Activated T-cell treated with anti-CD3 and anti-CD28 coated beads for 1 hour (primary cell): ENCODE data around the gene MAGI1.

Experiments
- DNase-seq: peaks from one replicate; pipeline ENCODE4 v3.0.0-alpha.2; 2020; ENCODE audit warnings: low read depth

MAGI1 gene

GRCh38 chr3:65351753-65352152, 687.0 kb downstream of the MAGI1 start:
- no peak for DNase-seq

- DNase-seq, result no peak
Observed at GRCh38 chr3:65350801-65351476, 687.8 kb downstream of the MAGI1 start.

- DNase-seq, result no peak
Observed at GRCh38 chr3:65348398-65348995, 690.2 kb downstream of the MAGI1 start.

- no peak for DNase-seq
Observed at GRCh38 chr3:65347166-65347565, 691.6 kb downstream of the MAGI1 start.

- no peak for DNase-seq
Observed at GRCh38 chr3:65344846-65345245, 693.9 kb downstream of the MAGI1 start.

GRCh38 chr3:65344444-65344843, 694.3 kb downstream of the MAGI1 start:
- DNase-seq, result no peak

GRCh38 chr3:65343736-65344135, 695.0 kb downstream of the MAGI1 start:
- DNase-seq, result no peak

GRCh38 chr3:65343026-65343425, 695.7 kb downstream of the MAGI1 start:
- DNase-seq, result no peak

GRCh38 chr3:65342084-65342683, 696.5 kb downstream of the MAGI1 start:
- DNase-seq, result no peak

GRCh38 chr3:65339192-65339740, 699.5 kb downstream of the MAGI1 start:
- DNase-seq, result no peak

GRCh38 chr3:65338571-65338970, 700.1 kb downstream of the MAGI1 start:
- no peak for DNase-seq

- no peak for DNase-seq
Observed at GRCh38 chr3:65335587-65335986, 703.1 kb downstream of the MAGI1 start.

GRCh38 chr3:65334045-65334665, 704.6 kb downstream of the MAGI1 start:
- no peak for DNase-seq

GRCh38 chr3:65331730-65332129, 707.0 kb downstream of the MAGI1 start:
- no peak for DNase-seq

GRCh38 chr3:65330072-65330471, 708.6 kb downstream of the MAGI1 start:
- DNase-seq, result no peak

GRCh38 chr3:65328148-65328547, 710.6 kb downstream of the MAGI1 start:
- DNase-seq, result no peak

GRCh38 chr3:65326574-65326973, 712.1 kb downstream of the MAGI1 start:
- DNase-seq, result no peak

GRCh38 chr3:65322910-65323309, 715.8 kb downstream of the MAGI1 start:
- DNase-seq, result no peak

- no peak for DNase-seq
Observed at GRCh38 chr3:65318231-65318630, 720.5 kb downstream of the MAGI1 start.

- no peak for DNase-seq
Observed at GRCh38 chr3:65314916-65315315, 723.8 kb downstream of the MAGI1 start.

GRCh38 chr3:65314269-65314668, 724.4 kb downstream of the MAGI1 start:
- no peak for DNase-seq

- no peak for DNase-seq
Observed at GRCh38 chr3:65313666-65314065, 725.1 kb downstream of the MAGI1 start.

GRCh38 chr3:65305836-65306235, 732.9 kb downstream of the MAGI1 start:
- no peak for DNase-seq
